SJSA1 (cell line): ENCODE results near the gene CCDC112. TPM values are rescaled to one million over a fixed set of nuclear protein-coding genes. Genes with fewer than 3 reads are reported as not detected.
"Not testable (repeated sequence)": the region's sequence is repeated elsewhere in the genome, so short reads cannot be mapped to it uniquely, and the experiment has no call there.

ENCODE experiments used
- DNase-seq, 2 experiments: peaks; one replicate each; pipeline ENCODE4 v3.0.0-alpha.2; 2015 to 2020; ENCODE audit warnings: low spot score in 2 of 2, low read depth in 1 of 2
- H3K27ac ChIP-seq: fragments of 250-450 bp; sonication (Bioruptor Pico); 2 replicates; pipeline ENCODE4 v1.5.1; 2020; ENCODE audit warnings: mild to moderate bottlenecking, moderate library complexity
- H3K27me3 ChIP-seq: fragments of 250-450 bp; sonication (Bioruptor Pico); replicated peaks from 2 replicates; pipeline ENCODE4 v1.5.1; 2020; ENCODE audit warnings: mild to moderate bottlenecking, moderate library complexity
- H3K36me3 ChIP-seq: fragments of 250-450 bp; sonication (Bioruptor Pico); 2 replicates; pipeline ENCODE4 v1.5.1; 2020; ENCODE audit warnings: mild to moderate bottlenecking
- H3K4me1 ChIP-seq: fragments of 250-450 bp; sonication (Bioruptor Pico); replicated peaks from 2 replicates; pipeline ENCODE4 v1.6.1; 2021; ENCODE audit warnings: mild to moderate bottlenecking
- H3K4me3 ChIP-seq: fragments of 250-450 bp; sonication (Bioruptor Pico); 2 replicates; pipeline ENCODE4 v1.5.1; 2020; ENCODE audit warnings: mild to moderate bottlenecking
- H3K9me3 ChIP-seq: fragments of 250-450 bp; sonication (Bioruptor Pico); replicated peaks from 2 replicates; pipeline ENCODE4 v1.5.1; 2020; ENCODE audit warnings: mild to moderate bottlenecking
- total RNA-seq: library from RNA; depleted of rRNA; stranded (reverse); fragments of >200 nt; shearing (Covaris generic); gene quantifications from 2 replicates; pipeline ENCODE4 v1.2.3, GENCODE V29; 2014

CCDC112 gene
- total RNA-seq, 1 experiment from 2014 or later, result 11.1 TPM

DNA sequence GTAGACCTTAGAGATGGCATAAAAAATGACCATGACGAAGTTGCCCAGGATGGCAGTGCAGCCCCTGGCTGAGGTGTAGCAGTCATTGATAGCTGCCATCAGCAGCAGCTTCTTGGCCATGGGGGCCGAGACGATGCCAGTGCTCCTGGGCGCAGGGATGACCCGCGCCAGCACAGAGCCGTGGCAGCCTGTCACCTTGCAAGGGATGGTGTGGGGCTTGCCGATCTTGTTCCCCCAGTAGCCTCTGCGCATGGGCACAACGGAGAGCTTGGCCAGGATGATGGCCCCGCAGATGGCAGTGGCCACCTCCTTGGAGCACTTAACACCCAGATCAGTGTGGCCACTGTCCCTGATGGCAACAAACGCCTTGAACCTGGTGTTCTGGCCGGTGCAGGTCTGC lies 31.7 kb downstream of the CCDC112 start:
- Histone ChIP-seq H3K27ac (no peak overlapping the region), H3K36me3 (peaks cover 8% of the 10 kb centered on the region), H3K27me3 (no peaks in the 10 kb centered on the region), H3K4me3 (no peak overlapping the region), H3K9me3 (no peaks in the 10 kb centered on the region), H3K4me1 (peaks cover 19% of the 10 kb centered on the region)
- DNase-seq, result no peak

DNA sequence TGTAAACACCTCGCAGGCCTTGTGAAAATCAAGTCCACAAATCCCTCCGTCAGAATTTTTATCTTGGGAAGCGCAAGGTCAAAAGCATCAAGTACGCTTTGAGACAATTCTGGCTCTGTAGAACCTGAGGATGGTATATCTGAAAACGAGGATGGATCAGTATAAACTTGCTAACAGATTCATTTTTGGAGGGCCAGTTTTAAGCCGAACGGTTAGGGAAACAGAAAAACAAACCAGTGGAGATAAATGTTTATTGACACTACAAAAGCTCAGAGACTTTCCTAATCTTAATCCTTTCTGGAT lies 33.4 kb downstream of the CCDC112 start:
- H3K27me3 ChIP-seq, result no peaks in the 10 kb centered on the region
- H3K4me1 ChIP-seq, result peaks cover 19% of the 10 kb centered on the region
- H3K36me3 ChIP-seq, result peaks cover 8% of the 10 kb centered on the region
- no peaks in the 10 kb centered on the region for H3K9me3 ChIP-seq
- DNase-seq, result no peak
- H3K27ac ChIP-seq, result peak overlapping the region; percentile 69
- peak overlapping the region; percentile 75 for H3K4me3 ChIP-seq

DNA sequence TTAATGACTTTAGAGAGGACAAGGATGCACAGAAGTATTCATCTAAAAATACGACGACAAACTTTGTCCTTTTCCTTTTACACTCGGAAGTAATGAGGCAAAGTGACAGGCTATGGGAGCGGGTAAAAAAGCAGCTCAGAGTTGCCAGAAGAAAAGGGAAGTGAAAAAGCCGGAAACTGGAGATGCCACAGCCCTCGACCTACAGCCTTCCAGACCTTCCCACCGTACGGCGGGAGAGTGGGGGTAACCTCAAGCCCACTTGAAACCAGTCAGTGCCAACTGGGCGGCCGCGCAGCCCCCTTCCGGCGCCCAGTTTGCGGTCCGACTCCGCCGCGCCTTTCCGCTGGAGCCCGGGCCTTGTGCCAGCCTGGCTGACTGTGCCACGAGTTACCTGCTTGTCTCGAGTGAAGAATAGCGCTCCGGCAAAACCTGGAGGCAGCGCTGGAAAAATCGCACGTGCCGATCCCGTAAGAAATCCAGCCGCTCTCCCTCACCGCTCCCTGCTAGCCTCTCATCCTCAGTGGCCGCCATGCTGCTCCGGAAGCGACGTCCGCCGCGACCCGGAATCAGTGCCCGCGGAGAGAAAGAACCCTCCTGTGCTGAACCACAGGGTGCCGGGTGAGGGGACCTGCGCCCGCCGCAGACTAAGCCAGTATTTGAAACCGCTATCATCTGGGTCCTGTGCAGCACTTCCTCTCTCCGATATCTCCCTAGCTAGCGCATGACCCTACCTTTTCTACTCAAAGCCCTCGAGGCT lies 34.0 kb downstream of the CCDC112 start, which contains the start of gene PGGT1B:
PGGT1B (minus strand) TSS at position 557 of the 757 bp plus-strand sequence; CDS start at position 531, 26 bp downstream.
- Histone ChIP-seq H3K27ac (peak within 1 kb of the TSS; percentile 69), H3K4me3 (peak within 1 kb of the TSS; percentile 75), H3K36me3 (peaks cover 8% of the 10 kb centered on the region), H3K4me1 (peaks cover 19% of the 10 kb centered on the region), H3K27me3 (no peaks in the 10 kb centered on the region), H3K9me3 (no peaks in the 10 kb centered on the region)
- peak; percentile 80 to 85 for DNase-seq

DNA sequence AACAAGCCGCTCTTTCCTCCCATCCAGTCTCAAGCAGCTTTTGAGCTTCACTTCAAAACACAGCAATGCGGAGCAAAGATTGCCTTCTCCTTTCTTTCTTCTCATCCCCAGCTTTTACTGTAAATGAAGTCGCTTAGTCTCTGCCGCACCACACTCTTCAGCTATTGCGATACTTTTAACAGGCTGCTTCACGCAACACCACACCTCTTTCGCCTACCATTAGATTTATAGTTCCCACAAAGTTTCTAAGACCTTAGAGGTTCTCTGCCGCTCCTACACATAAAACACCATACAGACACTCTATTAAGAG lies 34.5 kb downstream of the CCDC112 start:
- Histone ChIP-seq H3K27me3 (no peaks in the 10 kb centered on the region), H3K27ac (peak overlapping the region; percentile 69), H3K4me1 (peaks cover 19% of the 10 kb centered on the region), H3K4me3 (peak overlapping the region; percentile 75), H3K36me3 (peaks cover 8% of the 10 kb centered on the region), H3K9me3 (no peaks in the 10 kb centered on the region)
- no peak for DNase-seq

DNA sequence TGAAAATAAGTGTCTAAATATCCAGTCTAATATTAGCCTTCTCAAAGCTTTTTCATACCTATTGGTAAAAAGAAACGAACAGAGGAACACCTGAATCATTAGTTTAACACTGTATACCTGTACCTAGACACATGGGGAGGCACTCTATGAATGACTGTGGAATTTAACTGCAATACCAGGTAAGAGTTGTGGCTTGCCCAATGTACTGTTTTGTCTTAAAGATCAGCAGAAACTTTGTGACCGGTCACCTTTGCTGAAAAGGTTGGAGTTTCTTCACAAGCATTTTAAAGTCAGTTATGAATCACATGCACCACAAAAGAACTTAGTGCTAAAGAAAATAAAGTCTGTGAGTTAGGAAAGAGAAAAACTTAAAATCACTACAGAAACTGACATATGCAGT lies 36.2 kb downstream of the CCDC112 start:
- peaks cover 14% of the 10 kb centered on the region for H3K36me3 ChIP-seq
- peaks cover 19% of the 10 kb centered on the region for H3K4me1 ChIP-seq
- no peak for DNase-seq
- no peaks in the 10 kb centered on the region for H3K27me3 ChIP-seq
- H3K27ac ChIP-seq, result no peak overlapping the region
- no peak overlapping the region for H3K4me3 ChIP-seq
- no peaks in the 10 kb centered on the region for H3K9me3 ChIP-seq

DNA sequence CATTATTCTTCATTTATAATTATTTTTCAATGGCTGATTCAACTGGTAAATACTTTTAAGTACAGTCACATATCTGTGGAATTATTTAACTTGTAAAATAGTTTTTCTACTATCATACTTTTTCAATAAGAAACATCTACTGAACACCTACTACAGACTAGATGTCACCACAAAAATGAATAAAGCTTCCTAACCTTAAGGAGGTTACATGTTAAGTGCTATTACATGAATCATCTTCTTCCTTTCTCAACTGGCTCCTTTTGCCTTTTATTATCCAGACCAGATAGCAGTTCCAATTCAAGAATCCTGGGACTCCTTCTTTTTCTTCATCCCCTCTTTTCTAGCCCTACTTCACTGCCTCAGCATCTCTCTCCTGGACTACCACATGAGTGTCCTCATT lies 38.5 kb downstream of the CCDC112 start:
- peaks cover 16% of the 10 kb centered on the region for H3K4me1 ChIP-seq
- H3K27ac ChIP-seq, result no peak overlapping the region
- no peaks in the 10 kb centered on the region for H3K9me3 ChIP-seq
- no peak overlapping the region for H3K4me3 ChIP-seq
- H3K27me3 ChIP-seq, result no peaks in the 10 kb centered on the region
- DNase-seq, result no peak
- peaks cover 14% of the 10 kb centered on the region for H3K36me3 ChIP-seq

DNA sequence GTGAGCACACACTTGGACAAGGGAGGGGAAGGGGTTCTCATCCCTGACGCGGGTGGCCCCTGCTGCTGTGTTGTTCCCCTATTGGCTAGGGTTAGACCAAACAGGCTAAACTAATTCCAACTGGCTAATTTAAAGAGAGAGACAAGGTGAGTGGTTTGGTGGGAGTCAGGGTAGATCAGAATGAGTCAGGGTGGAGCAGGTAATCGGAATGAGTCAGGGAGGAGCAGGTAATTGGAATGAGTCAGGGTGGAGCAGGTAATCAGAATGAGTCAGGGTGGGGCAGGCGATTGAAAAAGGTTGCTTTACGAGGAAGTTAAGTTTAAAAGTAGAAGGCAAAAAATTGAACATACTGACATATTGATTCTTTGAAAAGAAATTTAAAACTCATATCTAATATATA lies 47.1 kb downstream of the CCDC112 start:
- not testable (repeated sequence) for H3K4me1 ChIP-seq, H3K4me3 ChIP-seq, H3K9me3 ChIP-seq, H3K27me3 ChIP-seq, H3K36me3 ChIP-seq, H3K27ac ChIP-seq, DNase-seq

DNA sequence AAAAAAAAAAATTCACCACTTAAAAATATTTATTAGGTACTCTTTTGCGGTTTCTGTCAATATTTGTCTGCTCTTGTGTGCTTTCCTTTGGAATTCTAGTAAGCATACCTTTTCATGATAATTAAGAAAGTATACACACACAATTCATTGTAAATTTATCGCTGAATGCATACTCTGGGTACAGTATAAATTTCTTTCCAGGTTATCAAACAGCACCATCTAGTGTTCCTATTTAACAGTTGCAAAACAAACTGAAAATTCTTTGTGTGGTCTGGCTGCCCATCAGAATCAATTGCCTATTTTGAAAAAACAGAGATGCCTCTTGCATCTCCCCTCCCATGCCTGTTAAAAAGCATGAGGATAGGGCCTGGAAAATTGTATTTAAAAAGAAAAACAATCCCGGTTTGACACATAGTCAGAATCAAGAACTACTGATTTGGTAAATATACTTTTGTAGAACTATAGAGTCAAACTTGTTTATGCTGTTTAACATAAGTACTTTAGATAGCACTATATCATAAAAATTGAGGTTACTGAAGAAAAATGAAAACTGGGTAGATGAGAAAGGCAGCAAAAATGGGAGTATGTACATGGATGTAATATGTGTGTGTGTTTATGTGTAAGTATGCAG lies 50.0 kb downstream of the CCDC112 start:
- Histone ChIP-seq H3K4me1 (no peaks in the 10 kb centered on the region), H3K27ac (no peak overlapping the region), H3K27me3 (no peaks in the 10 kb centered on the region), H3K9me3 (no peaks in the 10 kb centered on the region), H3K36me3 (peaks cover 8% of the 10 kb centered on the region), H3K4me3 (no peak overlapping the region)
- DNase-seq, result peak in 1 of 2 experiments; percentile 45

DNA sequence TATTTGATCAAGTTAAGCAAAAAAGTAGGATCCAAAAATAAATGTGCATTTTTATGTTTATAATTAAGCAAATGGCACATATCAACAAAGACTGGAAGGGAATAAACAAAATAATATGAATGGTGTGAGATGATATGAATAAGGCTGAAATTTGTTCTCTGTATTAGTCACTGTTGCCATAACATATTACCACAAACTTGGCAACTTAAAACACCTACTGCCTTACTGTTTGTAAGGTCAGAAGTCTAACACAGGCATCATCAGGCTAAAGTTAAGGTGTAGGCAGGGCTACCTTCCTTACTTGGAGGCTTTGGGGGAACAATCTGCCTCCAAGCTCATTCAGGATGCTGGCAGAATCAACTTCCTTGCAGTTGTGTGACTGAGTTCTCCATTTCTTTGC lies 53.0 kb downstream of the CCDC112 start:
- Histone ChIP-seq H3K4me3 (no peak overlapping the region), H3K9me3 (no peaks in the 10 kb centered on the region), H3K36me3 (peaks cover 28% of the 10 kb centered on the region), H3K27ac (no peak overlapping the region), H3K4me1 (no peaks in the 10 kb centered on the region), H3K27me3 (no peaks in the 10 kb centered on the region)
- no peak for DNase-seq

DNA sequence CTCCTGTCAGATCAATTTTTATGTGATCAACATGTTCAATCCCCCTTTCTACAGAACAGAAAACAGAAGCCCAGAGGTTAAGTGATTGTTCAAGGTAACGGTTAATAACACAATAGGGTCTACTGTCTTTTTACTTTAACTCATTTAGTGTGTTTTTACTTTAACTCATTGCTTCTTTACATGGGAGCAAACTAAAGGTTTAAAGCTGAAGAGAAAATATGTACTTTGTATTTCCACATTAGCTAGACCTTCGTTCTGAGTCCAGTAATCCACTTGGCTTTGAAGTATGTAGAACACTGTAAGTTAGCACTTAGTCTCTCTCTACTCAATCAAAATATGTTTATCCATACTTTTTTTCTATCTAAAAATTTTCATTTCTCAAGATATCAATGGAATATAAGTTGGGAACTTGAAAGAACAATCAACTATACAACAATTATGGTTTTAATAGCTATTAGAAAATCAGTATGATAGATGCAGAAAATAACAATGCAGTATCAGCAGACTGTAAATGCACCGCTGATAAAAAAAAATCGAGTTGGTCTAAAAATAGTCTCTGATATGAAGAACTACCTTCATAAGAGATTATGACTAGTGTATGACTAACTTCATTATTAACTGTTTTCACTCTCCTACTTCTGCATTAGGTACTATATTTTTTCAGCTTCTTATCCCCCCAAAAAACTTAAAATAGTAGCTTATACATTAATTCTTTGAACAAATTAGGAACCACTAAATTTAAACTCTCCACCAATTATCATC lies 54.4 kb downstream of the CCDC112 start:
- no peak for DNase-seq
- Histone ChIP-seq H3K36me3 (peaks cover 36% of the 10 kb centered on the region), H3K4me3 (no peak overlapping the region), H3K4me1 (no peaks in the 10 kb centered on the region), H3K27ac (no peak overlapping the region), H3K27me3 (no peaks in the 10 kb centered on the region), H3K9me3 (no peaks in the 10 kb centered on the region)

DNA sequence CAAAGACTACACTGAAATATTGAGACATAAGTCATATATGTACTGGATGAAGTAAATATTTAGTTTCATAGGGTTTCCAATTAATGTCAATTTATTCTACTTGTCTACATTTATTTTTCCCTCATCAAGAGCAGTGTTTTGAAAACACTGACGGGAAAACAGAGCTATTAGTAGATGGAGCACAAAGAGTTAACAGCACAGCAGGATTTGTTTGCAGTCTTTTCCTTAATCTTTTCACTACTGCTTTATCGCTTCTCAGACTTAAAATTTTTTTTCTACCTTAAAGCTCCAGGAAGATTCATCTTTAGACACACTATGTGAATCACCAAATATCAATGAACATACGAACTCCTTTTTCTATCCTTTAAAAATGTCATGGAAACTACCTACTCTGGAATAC lies 59.4 kb downstream of the CCDC112 start:
- Histone ChIP-seq H3K27me3 (no peaks in the 10 kb centered on the region), H3K4me3 (no peak overlapping the region), H3K36me3 (peaks cover 60% of the 10 kb centered on the region), H3K27ac (no peak overlapping the region), H3K4me1 (no peaks in the 10 kb centered on the region), H3K9me3 (no peaks in the 10 kb centered on the region)
- no peak for DNase-seq

DNA sequence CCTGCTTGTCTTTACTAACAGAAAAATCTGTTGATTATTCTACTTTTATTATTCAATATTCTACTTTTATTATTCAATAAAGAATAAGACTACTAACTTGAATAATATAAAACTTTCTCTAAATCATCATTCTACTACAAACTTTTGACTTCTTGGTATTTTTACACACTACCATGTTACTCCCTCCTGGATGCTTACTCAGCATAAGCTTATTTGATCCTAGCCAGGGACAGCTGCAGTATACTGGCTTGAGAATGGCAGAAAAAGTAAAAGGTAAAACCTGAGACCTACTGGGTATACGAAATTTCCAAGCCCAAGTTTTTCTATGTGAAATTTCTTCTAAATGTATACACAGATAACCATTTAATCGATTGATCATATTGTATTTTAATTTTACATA lies 59.9 kb downstream of the CCDC112 start:
- no peaks in the 10 kb centered on the region for H3K27me3 ChIP-seq
- no peaks in the 10 kb centered on the region for H3K9me3 ChIP-seq
- peaks cover 61% of the 10 kb centered on the region for H3K36me3 ChIP-seq
- H3K27ac ChIP-seq, result no peak overlapping the region
- no peak overlapping the region for H3K4me3 ChIP-seq
- no peaks in the 10 kb centered on the region for H3K4me1 ChIP-seq
- no peak for DNase-seq

DNA sequence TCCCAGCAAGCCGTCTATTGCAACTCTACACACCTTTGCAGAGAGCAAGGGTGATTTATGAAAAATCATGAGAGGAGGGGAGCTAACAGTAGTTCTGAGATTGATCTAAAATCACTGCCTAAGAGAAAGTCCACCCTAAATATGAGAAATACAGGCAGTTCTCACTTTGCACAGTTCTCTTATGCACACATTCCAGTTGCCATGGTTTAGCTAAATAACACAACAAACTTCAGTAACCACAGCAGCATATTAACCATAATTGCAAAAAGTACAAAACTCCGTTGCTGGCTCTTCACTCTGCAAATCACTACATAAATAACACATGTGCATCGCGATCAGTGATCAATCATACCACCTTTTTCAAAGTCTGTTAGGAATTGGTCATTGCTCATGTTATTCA lies 64.9 kb downstream of the CCDC112 start:
- no peak for DNase-seq
- no peaks in the 10 kb centered on the region for H3K9me3 ChIP-seq
- no peaks in the 10 kb centered on the region for H3K4me1 ChIP-seq
- H3K36me3 ChIP-seq, result peaks cover 66% of the 10 kb centered on the region
- no peak overlapping the region for H3K27ac ChIP-seq
- H3K4me3 ChIP-seq, result no peak overlapping the region
- H3K27me3 ChIP-seq, result no peaks in the 10 kb centered on the region

DNA sequence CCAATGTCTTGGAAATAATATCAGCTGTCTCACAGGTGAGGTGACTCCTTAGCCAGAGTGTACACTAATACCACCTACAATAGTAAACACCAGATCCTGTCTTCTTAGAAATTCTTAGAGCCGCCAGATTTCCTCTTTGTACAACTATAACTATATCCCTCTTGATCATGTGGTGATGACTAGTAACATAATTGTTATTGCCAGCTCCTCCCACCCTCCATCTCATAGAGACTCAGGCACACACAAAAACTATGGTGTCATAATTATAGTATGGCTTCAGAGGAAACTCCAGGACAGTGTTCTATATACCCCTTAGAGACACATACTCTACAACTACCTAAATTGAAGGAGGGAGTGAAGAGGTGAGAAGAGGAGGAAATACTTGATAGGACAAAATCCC lies 66.8 kb downstream of the CCDC112 start:
- Histone ChIP-seq H3K4me1 (no peaks in the 10 kb centered on the region), H3K27ac (no peak overlapping the region), H3K27me3 (no peaks in the 10 kb centered on the region), H3K36me3 (peaks cover 56% of the 10 kb centered on the region), H3K9me3 (no peaks in the 10 kb centered on the region), H3K4me3 (no peak overlapping the region)
- no peak for DNase-seq
